ENCODE results near the gene AGK. TPM values are rescaled to one million over a fixed set of nuclear protein-coding genes. Genes with fewer than 3 reads are reported as not detected.
"Not testable (repeated sequence)": the region's sequence is repeated elsewhere in the genome, so short reads cannot be mapped to it uniquely, and the experiment has no call there.

AGK gene
- total RNA-seq, 2 donors from 2014 or later, result 30.4 to 40.6 TPM

GRCh38 chr7:141674171-141674671 is 123.0 kb downstream of the AGK start:
- no peaks in the 10 kb centered on the region for H3K9me3 Mint-ChIP-seq
- DNase-seq (ENCODE audit: low spot score in 2 of 2), result no peak
- ATAC-seq, result no peak
- peak overlapping the region in 1 of 2 donors; percentile 88 for H3K27ac Mint-ChIP-seq
- peaks cover 0 to 5% of the 10 kb centered on the region in 2 donors for H3K36me3 Mint-ChIP-seq

GRCh38 chr7:141674702-141675101 is 123.5 kb downstream of the AGK start:
- Mint-ChIP-seq H3K27ac (peak overlapping the region in 1 of 2 donors; percentile 88), H3K36me3 (peaks cover 0 to 5% of the 10 kb centered on the region in 2 donors), H3K9me3 (no peaks in the 10 kb centered on the region)
- no peak for DNase-seq (ENCODE audit: low spot score in 2 of 2)
- no peak for ATAC-seq

- Mint-ChIP-seq H3K36me3 (peaks cover 4 to 5% of the 10 kb centered on the region in 2 donors), H3K9me3 (no peaks in the 10 kb centered on the region), H3K27ac (peak overlapping the region in 1 of 2 donors; percentile 29)
- DNase-seq (ENCODE audit: low spot score in 2 of 2) (no peak), ATAC-seq (no peak)
These were observed 124.4 kb downstream of the AGK start for GRCh38 chr7:141675436-141676215.

- ATAC-seq, result no peak
- Mint-ChIP-seq H3K27ac (no peak overlapping the region), H3K36me3 (peaks cover 5 to 10% of the 10 kb centered on the region in 2 donors), H3K9me3 (no peaks in the 10 kb centered on the region)
- DNase-seq (ENCODE audit: low spot score in 2 of 2), result no peak
These were observed 125.4 kb downstream of the AGK start for GRCh38 chr7:141676618-141677017.

GRCh38 chr7:141679014-141679413 is 127.8 kb downstream of the AGK start:
- H3K27ac Mint-ChIP-seq, result peak overlapping the region in 1 of 2 donors; percentile 41
- no peak for DNase-seq (ENCODE audit: low spot score in 2 of 2)
- peak; percentile 75 to 96 for ATAC-seq
- H3K9me3 Mint-ChIP-seq, result no peaks in the 10 kb centered on the region
- H3K36me3 Mint-ChIP-seq, result peaks cover 4 to 10% of the 10 kb centered on the region in 2 donors

GRCh38 chr7:141685285-141686023 is 134.2 kb downstream of the AGK start:
- ATAC-seq (no peak), DNase-seq (ENCODE audit: low spot score in 2 of 2) (no peak)
- Mint-ChIP-seq H3K9me3 (peaks cover 0 to 4% of the 10 kb centered on the region in 2 donors), H3K27ac (no peak overlapping the region), H3K36me3 (peaks cover 5 to 7% of the 10 kb centered on the region in 2 donors)

GRCh38 chr7:141686074-141686473 is 134.9 kb downstream of the AGK start:
- ATAC-seq, result no peak
- no peak for DNase-seq (ENCODE audit: low spot score in 2 of 2)
- Mint-ChIP-seq H3K27ac (peak overlapping the region in 1 of 2 donors; percentile 11), H3K9me3 (peaks cover 0 to 4% of the 10 kb centered on the region in 2 donors), H3K36me3 (peaks cover 1 to 5% of the 10 kb centered on the region in 2 donors)

- Mint-ChIP-seq H3K36me3 (peaks cover 0 to 5% of the 10 kb centered on the region in 2 donors), H3K27ac (no peak overlapping the region), H3K9me3 (peaks cover 0 to 4% of the 10 kb centered on the region in 2 donors)
- DNase-seq (ENCODE audit: low spot score in 2 of 2), result no peak
- ATAC-seq, result no peak
These were observed 135.5 kb downstream of the AGK start for GRCh38 chr7:141686670-141687069.

- no peak overlapping the region for H3K27ac Mint-ChIP-seq
- no peak for DNase-seq (ENCODE audit: low spot score in 2 of 2)
- peaks cover 0 to 4% of the 10 kb centered on the region in 2 donors for H3K9me3 Mint-ChIP-seq
- H3K36me3 Mint-ChIP-seq, result peaks cover 0 to 5% of the 10 kb centered on the region in 2 donors
- ATAC-seq, result no peak
These were observed 136.8 kb downstream of the AGK start for GRCh38 chr7:141688043-141688442.

- not testable (repeated sequence) for H3K36me3 Mint-ChIP-seq; ATAC-seq; H3K9me3 Mint-ChIP-seq; DNase-seq (ENCODE audit: low spot score in 2 of 2); H3K27ac Mint-ChIP-seq
These were observed 138.0 kb downstream of the AGK start for GRCh38 chr7:141689072-141689825.

- no peak for ATAC-seq
- Mint-ChIP-seq H3K36me3 (peaks cover 0 to 4% of the 10 kb centered on the region in 2 donors), H3K9me3 (peaks cover 0 to 4% of the 10 kb centered on the region in 2 donors)
These were observed 140.3 kb downstream of the AGK start for GRCh38 chr7:141691540-141691939.

GRCh38 chr7:141691961-141692360 is 140.8 kb downstream of the AGK start:
- Mint-ChIP-seq H3K27ac (no peak overlapping the region), H3K9me3 (peaks cover 0 to 4% of the 10 kb centered on the region in 2 donors), H3K36me3 (peaks cover 0 to 6% of the 10 kb centered on the region in 2 donors)
- DNase-seq (ENCODE audit: low spot score in 2 of 2) (no peak), ATAC-seq (no peak)

More at GRCh38 chr7:141691540-141691939, 140.3 kb downstream of the AGK start:
- no peak for DNase-seq (ENCODE audit: low spot score in 2 of 2)
- no peak overlapping the region for H3K27ac Mint-ChIP-seq

GRCh38 chr7:141693082-141693481 is 141.9 kb downstream of the AGK start:
- ATAC-seq, result no peak
- Mint-ChIP-seq H3K27ac (no peak overlapping the region), H3K36me3 (peaks cover 0 to 6% of the 10 kb centered on the region in 2 donors), H3K9me3 (peaks cover 0 to 4% of the 10 kb centered on the region in 2 donors)
- no peak for DNase-seq (ENCODE audit: low spot score in 2 of 2)

GRCh38 chr7:141695803-141696289 is 144.6 kb downstream of the AGK start:
- no peak for ATAC-seq
- Mint-ChIP-seq H3K9me3 (no peaks in the 10 kb centered on the region), H3K36me3 (peaks cover 0 to 6% of the 10 kb centered on the region in 2 donors), H3K27ac (no peak overlapping the region)
- no peak for DNase-seq (ENCODE audit: low spot score in 2 of 2)

- DNase-seq (ENCODE audit: low spot score in 2 of 2) (no peak), ATAC-seq (no peak)
- Mint-ChIP-seq H3K36me3 (peaks cover 0 to 6% of the 10 kb centered on the region in 2 donors), H3K27ac (no peak overlapping the region), H3K9me3 (no peaks in the 10 kb centered on the region)
These were observed 145.1 kb downstream of the AGK start for GRCh38 chr7:141696348-141696747.

- H3K36me3 Mint-ChIP-seq, result peaks cover 0 to 6% of the 10 kb centered on the region in 2 donors
- no peaks in the 10 kb centered on the region for H3K9me3 Mint-ChIP-seq
- ATAC-seq, result no peak
- no peak overlapping the region for H3K27ac Mint-ChIP-seq
- DNase-seq (ENCODE audit: low spot score in 2 of 2), result no peak
These were observed 146.1 kb downstream of the AGK start for GRCh38 chr7:141697211-141697871.

All from activated naive CD4-positive, alpha-beta T cell treated with anti-CD3 and anti-CD28 coated beads, Interleukin-2, amount 50 U/mL, for 72 hours (primary cell).